HCT116 (cell line): ENCODE measurements around the gene ACTN4.

Experiments used
- CEBPB ChIP-seq: IDR thresholded peaks from 2 replicates; pipeline ENCODE4 v1.6.1; 2012; ENCODE audit warnings: low read depth
- EZH2phosphoT487 ChIP-seq: fragments of 200-600 bp; IDR thresholded peaks from 2 replicates; pipeline ENCODE4 v1.6.1; 2018; ENCODE audit warnings: antibody characterized with exemption, borderline replicate concordance
- FOSL1 ChIP-seq: IDR thresholded peaks from 2 replicates; pipeline ENCODE4 v1.6.1; 2012; ENCODE audit warnings: low read depth
- MAX ChIP-seq: IDR thresholded peaks from 2 replicates; pipeline ENCODE4 v1.6.1; 2012
- POLR2A ChIP-seq: IDR thresholded peaks from 2 replicates; pipeline ENCODE4 v1.7.0; 2011; ENCODE audit warnings: borderline replicate concordance; ENCODE audit not compliant: insufficient read depth, insufficient read length; ENCODE audit errors: extremely low read depth
- POLR2AphosphoS5 ChIP-seq: IDR thresholded peaks from 2 replicates; pipeline ENCODE4 v1.6.1; 2011; ENCODE audit warnings: mild to moderate bottlenecking, low read depth, low read length, moderate library complexity
- YY1 ChIP-seq: IDR thresholded peaks from 2 replicates; pipeline ENCODE4 v1.6.1; 2011; ENCODE audit warnings: low read length, low read depth, moderate library complexity, mild to moderate bottlenecking; ENCODE audit not compliant: insufficient replicate concordance; ENCODE audit errors: extremely low read depth
- ZNF274 ChIP-seq: fragments of 200-500 bp; sonication (Bioruptor generic); IDR thresholded peaks from 2 replicates; pipeline ENCODE4 v1.6.1; 2014; ENCODE audit warnings: mild to moderate bottlenecking, low read depth, low read length, inconsistent platforms
- TF ChIP-seq, protein P1 (sequence below), 3 experiments: fragments of 200-600 bp in 1 of 3; sonication (generic) in 1 of 3; IDR thresholded peaks in 2 of 3; conservative IDR thresholded peaks in 1 of 3; 2 replicates each; pipeline ENCODE4 v1.5.1; 2012 to 2017; ENCODE audit warnings: low read depth in 2 of 3, low read length in 2 of 3, antibody characterized with exemption in 1 of 3, borderline replicate concordance in 1 of 3, control low read depth in 1 of 3, mild to moderate bottlenecking in 1 of 3, mixed read lengths in 1 of 3, mixed run types in 1 of 3, moderate library complexity in 1 of 3; ENCODE audit not compliant: insufficient read depth in 1 of 3

GRCh38 chr19:38723990-38724854, 76.8 kb downstream of the ACTN4 start:
- TF ChIP-seq POLR2A: no peak
- TF ChIP-seq, protein P1, sequence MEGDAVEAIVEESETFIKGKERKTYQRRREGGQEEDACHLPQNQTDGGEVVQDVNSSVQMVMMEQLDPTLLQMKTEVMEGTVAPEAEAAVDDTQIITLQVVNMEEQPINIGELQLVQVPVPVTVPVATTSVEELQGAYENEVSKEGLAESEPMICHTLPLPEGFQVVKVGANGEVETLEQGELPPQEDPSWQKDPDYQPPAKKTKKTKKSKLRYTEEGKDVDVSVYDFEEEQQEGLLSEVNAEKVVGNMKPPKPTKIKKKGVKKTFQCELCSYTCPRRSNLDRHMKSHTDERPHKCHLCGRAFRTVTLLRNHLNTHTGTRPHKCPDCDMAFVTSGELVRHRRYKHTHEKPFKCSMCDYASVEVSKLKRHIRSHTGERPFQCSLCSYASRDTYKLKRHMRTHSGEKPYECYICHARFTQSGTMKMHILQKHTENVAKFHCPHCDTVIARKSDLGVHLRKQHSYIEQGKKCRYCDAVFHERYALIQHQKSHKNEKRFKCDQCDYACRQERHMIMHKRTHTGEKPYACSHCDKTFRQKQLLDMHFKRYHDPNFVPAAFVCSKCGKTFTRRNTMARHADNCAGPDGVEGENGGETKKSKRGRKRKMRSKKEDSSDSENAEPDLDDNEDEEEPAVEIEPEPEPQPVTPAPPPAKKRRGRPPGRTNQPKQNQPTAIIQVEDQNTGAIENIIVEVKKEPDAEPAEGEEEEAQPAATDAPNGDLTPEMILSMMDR (IDR thresholded peaks at IDR 0.05 in 2 of 3, conservative IDR thresholded peaks at IDR 0.05 in 1 of 3; ENCODE audit: borderline replicate concordance in 1 of 3, insufficient read depth in 1 of 3, low read depth in 2 of 3, low read length in 2 of 3): no peak
- no peak for TF ChIP-seq EZH2phosphoT487
- TF ChIP-seq ZNF274: no peak
- no peak for TF ChIP-seq MAX
- no peak for TF ChIP-seq YY1
- no peak for TF ChIP-seq FOSL1
- TF ChIP-seq CEBPB: no peak
- no peak for TF ChIP-seq POLR2AphosphoS5
